HEK293T (cell line): ENCODE measurements around the gene GTF2I.

ENCODE experiments used
- CTCF ChIA-PET: fragments of 350-600 bp; formaldehyde crosslinking; extraction: SDS; loops from one replicate; lab custom pipeline; 2021; ENCODE audit warnings: antibody characterized with exemption, inconsistent platforms; lab: Yijun Ruan, JAX
- POLR2A ChIA-PET: fragments of 350-600 bp; formaldehyde crosslinking; extraction: SDS; loops from one replicate; lab custom pipeline; 2020; ENCODE audit warnings: antibody characterized with exemption, inconsistent platforms; lab: Yijun Ruan, JAX
- DNase-seq: peaks from one replicate; pipeline ENCODE4 v3.0.0; 2012; ENCODE audit warnings: mixed read lengths; ENCODE audit errors: extremely low spot score
- ARNT ChIP-seq: fragments of 450-650 bp; IDR thresholded peaks from 2 replicates; pipeline ENCODE4 v1.6.1; 2017; ENCODE audit warnings: mild to moderate bottlenecking
- BHLHE40 ChIP-seq: fragments of 450-650 bp; IDR thresholded peaks from 2 replicates; pipeline ENCODE4 v1.6.1; 2016; ENCODE audit warnings: mild to moderate bottlenecking, moderate library complexity, borderline replicate concordance
- CTBP1 ChIP-seq: fragments of 450-650 bp; IDR thresholded peaks from 2 replicates; pipeline ENCODE4 v1.6.1; 2016; ENCODE audit warnings: borderline replicate concordance
- ELF4 ChIP-seq: fragments of 450-650 bp; IDR thresholded peaks from 2 replicates; pipeline ENCODE4 v1.6.1; 2017; ENCODE audit warnings: antibody characterized with exemption
- FOXA1 ChIP-seq: fragments of 450-650 bp; IDR thresholded peaks from 2 replicates; pipeline ENCODE4 v1.6.1; 2016; ENCODE audit warnings: mild to moderate bottlenecking
- FOXK2 ChIP-seq: fragments of 450-650 bp; IDR thresholded peaks from 2 replicates; pipeline ENCODE4 v1.6.1; 2016; ENCODE audit warnings: mild to moderate bottlenecking
- FOXM1 ChIP-seq: fragments of 450-650 bp; IDR thresholded peaks from 2 replicates; pipeline ENCODE4 v1.6.1; 2017; ENCODE audit warnings: mild to moderate bottlenecking, borderline replicate concordance
- HDGF ChIP-seq: fragments of 450-650 bp; IDR thresholded peaks from 2 replicates; pipeline ENCODE4 v1.6.1; 2017; ENCODE audit warnings: antibody characterized with exemption, borderline replicate concordance
- L3MBTL2 ChIP-seq: fragments of 450-650 bp; conservative IDR thresholded peaks from 2 replicates; pipeline ENCODE4 v1.6.1; 2016; ENCODE audit warnings: mild to moderate bottlenecking
- LEF1 ChIP-seq: fragments of 450-650 bp; IDR thresholded peaks from 2 replicates; pipeline ENCODE4 v1.6.1; 2017; ENCODE audit warnings: mild to moderate bottlenecking, borderline replicate concordance
- NFRKB ChIP-seq: fragments of 450-650 bp; IDR thresholded peaks from 2 replicates; pipeline ENCODE4 v1.6.1; 2016; ENCODE audit warnings: mild to moderate bottlenecking, moderate library complexity
- PKNOX1 ChIP-seq: fragments of 450-650 bp; IDR thresholded peaks from 2 replicates; pipeline ENCODE4 v1.6.1; 2016
- SP1 ChIP-seq: fragments of 450-650 bp; IDR thresholded peaks from 2 replicates; pipeline ENCODE4 v1.6.1; 2017
- SUZ12 ChIP-seq: fragments of 450-650 bp; IDR thresholded peaks from 2 replicates; pipeline ENCODE4 v1.6.1; 2016; ENCODE audit warnings: mild to moderate bottlenecking
- TARDBP ChIP-seq: fragments of 450-650 bp; IDR thresholded peaks from 2 replicates; pipeline ENCODE4 v1.6.1; 2016
- ZNF384 ChIP-seq: fragments of 450-650 bp; IDR thresholded peaks from 2 replicates; pipeline ENCODE4 v1.6.1; 2016

The GTF2I gene

GRCh38 chr7:74619235-74619860, 38.2 kb upstream of the GTF2I start:
- ChIA-PET CTCF (no interaction called here), POLR2A (no interaction called here)
- no peak for DNase-seq
- TF ChIP-seq L3MBTL2 (no peak), FOXA1 (no peak), BHLHE40 (no peak), TARDBP (no peak), ELF4 (no peak), FOXM1 (no peak), PKNOX1 (no peak), LEF1 (no peak), CTBP1 (no peak), SP1 (no peak), SUZ12 (no peak), NFRKB (no peak), ARNT (no peak)

GRCh38 chr7:74622228-74622749, 35.2 kb upstream of the GTF2I start:
- TF ChIP-seq FOXK2 (no peak), BHLHE40 (no peak), HDGF (no peak)
- POLR2A ChIA-PET = no interaction called here
- CTCF ChIA-PET = no interaction called here
- DNase-seq = no peak

GRCh38 chr7:74623135-74623534, 34.4 kb upstream of the GTF2I start:
- ChIA-PET CTCF (no interaction called here), POLR2A (no interaction called here)
- TF ChIP-seq ARNT (no peak), TARDBP (no peak), ZNF384 (no peak), HDGF (no peak), PKNOX1 (no peak), BHLHE40 (no peak), SP1 (no peak), ELF4 (no peak), CTBP1 (no peak), SUZ12 (no peak), FOXA1 (no peak), FOXM1 (no peak), NFRKB (no peak), LEF1 (no peak), L3MBTL2 (no peak), FOXK2 (no peak)
- DNase-seq = no peak

- TF ChIP-seq ZNF384 = peak; percentile 61
- TF ChIP-seq ARNT = no peak
- CTCF ChIA-PET = interaction anchor here (0.5 to 0.6 kb wide), 2 partner anchors 8 to 494 kb away, joined by 3 to 5 read pairs; no protein-coding TSS in a partner anchor
- POLR2A ChIA-PET = interaction anchor here (0.7 kb wide), 1 partner anchor 32 kb away, joined by 3 read pairs; the partner anchor contains the start of gene GTF2I
- DNase-seq = no peak
These were observed 32.1 kb upstream of the GTF2I start for GRCh38 chr7:74625446-74625845.

- POLR2A ChIA-PET = no interaction called here
- TF ChIP-seq FOXA1 (no peak), FOXK2 (no peak), LEF1 (no peak), ZNF384 (no peak), FOXM1 (no peak), BHLHE40 (no peak), ELF4 (no peak), L3MBTL2 (no peak), PKNOX1 (no peak), SUZ12 (no peak), NFRKB (no peak)
- CTCF ChIA-PET = no interaction called here
- peak; percentile 25 for DNase-seq
These were observed 29.7 kb upstream of the GTF2I start for GRCh38 chr7:74627661-74628411.

- POLR2A ChIA-PET = no interaction called here
- CTCF ChIA-PET = no interaction called here
- TF ChIP-seq SUZ12 = no peak
- no peak for TF ChIP-seq FOXA1
- TF ChIP-seq ZNF384 = no peak
- no peak for TF ChIP-seq HDGF
- no peak for TF ChIP-seq CTBP1
- no peak for TF ChIP-seq BHLHE40
- TF ChIP-seq FOXK2 = no peak
- no peak for DNase-seq
These were observed 25.0 kb upstream of the GTF2I start for GRCh38 chr7:74632505-74632904.

GRCh38 chr7:74633451-74633921, 24.0 kb upstream of the GTF2I start:
- no peak for DNase-seq
- ChIA-PET CTCF (interaction anchor here (0.6 kb wide), 1 partner anchor 1847 kb away, joined by 7 read pairs; no protein-coding TSS in a partner anchor), POLR2A (no interaction called here)
- TF ChIP-seq ELF4 = no peak
- TF ChIP-seq FOXK2 = no peak
- no peak for TF ChIP-seq TARDBP
- no peak for TF ChIP-seq FOXM1
- no peak for TF ChIP-seq HDGF
- TF ChIP-seq ZNF384 = no peak
- no peak for TF ChIP-seq SP1
- TF ChIP-seq LEF1 = no peak
- TF ChIP-seq L3MBTL2 = no peak
- no peak for TF ChIP-seq PKNOX1
- no peak for TF ChIP-seq ARNT
